Upper lobe of left lung (tissue), 4 donors: ENCODE measurements around the gene ERV3-1.

ENCODE experiments used
- CTCF ChIP-seq, 6 experiments: fragments of 450-650 bp in 4 of 6; fragments of 200-600 bp in 2 of 6; sonication (generic) in 2 of 6; IDR thresholded peaks; one replicate each; pipeline ENCODE4 v1.5.1; 2016 to 2019; ENCODE audit warnings: antibody characterized with exemption in 6 of 6
- EP300 ChIP-seq, 4 donors: sonication (generic); formaldehyde crosslinking; IDR thresholded peaks; one replicate each; pipeline ENCODE4 v1.5.1; 2017; ENCODE audit warnings: antibody characterized with exemption in 4 of 4, control low read depth in 2 of 4
- POLR2A ChIP-seq, 4 donors: fragments of 450-650 bp; IDR thresholded peaks; one replicate each; pipeline ENCODE4 v1.5.1; 2016 to 2017; ENCODE audit warnings: antibody characterized with exemption in 4 of 4, mild to moderate bottlenecking in 2 of 4
- POLR2AphosphoS5 ChIP-seq, 2 donors: sonication (generic); formaldehyde crosslinking; IDR thresholded peaks; one replicate each; pipeline ENCODE4 v1.5.1; 2017; ENCODE audit warnings: antibody characterized with exemption in 2 of 2

DNA sequence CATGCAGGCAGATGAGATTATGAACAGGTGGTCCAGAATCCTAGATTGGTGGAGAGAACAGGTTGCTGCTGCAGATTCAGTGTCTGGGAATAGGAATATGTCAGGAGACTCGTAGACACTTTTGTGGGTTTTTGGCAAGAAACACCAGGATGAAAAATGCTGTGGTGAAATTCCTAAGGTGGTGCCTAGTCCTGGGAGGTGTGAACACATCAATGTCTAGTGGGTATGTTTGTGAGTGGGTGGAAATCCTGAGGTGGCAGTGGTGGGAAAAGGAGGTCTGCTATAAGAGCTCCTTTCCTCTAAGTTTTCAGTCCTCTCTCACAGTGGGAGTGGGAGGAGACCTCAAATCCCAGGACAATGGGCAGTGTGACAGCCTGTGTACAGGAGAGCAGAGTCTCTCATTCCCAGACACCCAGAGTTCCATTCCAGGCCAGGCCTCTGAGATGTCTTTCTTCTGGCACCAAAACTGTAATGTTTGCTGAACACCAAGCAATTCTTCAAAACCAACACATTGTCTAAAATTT lies 5.1 kb downstream of the ERV3-1 start:
- TF ChIP-seq POLR2A (IDR thresholded peaks at IDR 0.05) = no peak
- no peak for TF ChIP-seq CTCF (IDR thresholded peaks at IDR 0.05)
- TF ChIP-seq POLR2AphosphoS5 (IDR thresholded peaks at IDR 0.05) = no peak
- TF ChIP-seq EP300 (IDR thresholded peaks at IDR 0.05) = no peak
